ENCODE data around the gene SH3D19.
"Not testable (repeated sequence)": the region's sequence is repeated elsewhere in the genome, so short reads cannot be mapped to it uniquely, and the experiment has no call there.

SH3D19 gene

GRCh38 chr4:151322570-151322969 lies 2.8 kb downstream of the SH3D19 start:
- no peak overlapping the region for H3K4me3 ChIP-seq (ENCODE audit: low read length)
- no peak for TF ChIP-seq CTCF (conservative IDR thresholded peaks at IDR 0.05; ENCODE audit: low read depth, low read length)
- no peak for DNase-seq (ENCODE audit: low read depth)

- DNase-seq (ENCODE audit: low read depth); H3K4me3 ChIP-seq (ENCODE audit: low read length): not testable (repeated sequence)
These were observed 3.2 kb downstream of the SH3D19 start for GRCh38 chr4:151322161-151322560.

- no peak overlapping the region for H3K4me3 ChIP-seq (ENCODE audit: low read length)
- no peak for DNase-seq (ENCODE audit: low read depth)
- no peak for TF ChIP-seq CTCF (conservative IDR thresholded peaks at IDR 0.05; ENCODE audit: low read depth, low read length)
These were observed 3.8 kb downstream of the SH3D19 start for GRCh38 chr4:151321586-151321985.

- no peak for DNase-seq (ENCODE audit: low read depth)
- TF ChIP-seq CTCF (conservative IDR thresholded peaks at IDR 0.05; ENCODE audit: low read depth, low read length), result no peak
- H3K4me3 ChIP-seq (ENCODE audit: low read length), result no peak overlapping the region
These were observed 5.9 kb downstream of the SH3D19 start for GRCh38 chr4:151319490-151319889.

- H3K4me3 ChIP-seq (ENCODE audit: low read length), result no peak overlapping the region
- no peak for DNase-seq (ENCODE audit: low read depth)
- TF ChIP-seq CTCF (conservative IDR thresholded peaks at IDR 0.05; ENCODE audit: low read depth, low read length), result no peak
These were observed 6.9 kb downstream of the SH3D19 start for GRCh38 chr4:151318307-151319006.

GRCh38 chr4:151316645-151317044 lies 8.8 kb downstream of the SH3D19 start:
- no peak for DNase-seq (ENCODE audit: low read depth)
- TF ChIP-seq CTCF (conservative IDR thresholded peaks at IDR 0.05; ENCODE audit: low read depth, low read length), result no peak
- H3K4me3 ChIP-seq (ENCODE audit: low read length), result no peak overlapping the region

GRCh38 chr4:151315212-151315886 lies 10.1 kb downstream of the SH3D19 start:
- no peak for TF ChIP-seq CTCF (conservative IDR thresholded peaks at IDR 0.05; ENCODE audit: low read depth, low read length)
- no peak for DNase-seq (ENCODE audit: low read depth)
- H3K4me3 ChIP-seq (ENCODE audit: low read length), result no peak overlapping the region
